Spleen (tissue), 11 donors: ENCODE data around the gene EGFL8. TPM values are rescaled to one million over a fixed set of nuclear protein-coding genes. Genes with fewer than 3 reads are reported as not detected.

ENCODE experiments used
- DNase-seq: peaks from one replicate; pipeline ENCODE4 v3.0.0-alpha.2; 2020
- H3K27ac ChIP-seq, 8 donors: fragments of 200-600 bp; sonication (generic) in 7 of 8; 1 replicate in 4 of 8; 2 replicates in 4 of 8; pipeline versions ENCODE4 v1.5.0 to v1.8.0; 2016 to 2021; ENCODE audit warnings: inconsistent platforms in 4 of 8, mild to moderate bottlenecking in 4 of 8, moderate library complexity in 1 of 8
- H3K27me3 ChIP-seq, 7 donors: fragments of 200-600 bp; sonication (generic) in 6 of 7; replicated peaks in 1 of 7; 1 replicate in 4 of 7; 2 replicates in 3 of 7; pipeline versions ENCODE4 v1.5.0 to v1.8.0; 2016 to 2021; ENCODE audit warnings: inconsistent platforms in 3 of 7, mild to moderate bottlenecking in 1 of 7
- H3K36me3 ChIP-seq, 6 donors: fragments of 200-600 bp; sonication (generic) in 5 of 6; 1 replicate in 4 of 6; 2 replicates in 2 of 6; pipeline versions ENCODE4 v1.5.0 to v1.8.0; 2016 to 2021; ENCODE audit warnings: inconsistent platforms in 2 of 6
- H3K4me1 ChIP-seq, 6 donors: fragments of 200-600 bp; sonication (generic) in 5 of 6; 1 replicate in 3 of 6; 2 replicates in 3 of 6; pipeline versions ENCODE4 v1.5.0 to v1.8.0; 2016 to 2021; ENCODE audit warnings: inconsistent platforms in 3 of 6
- H3K4me3 ChIP-seq, 8 donors: fragments of 200-600 bp; sonication (generic) in 7 of 8; 1 replicate in 4 of 8; 2 replicates in 4 of 8; pipeline versions ENCODE4 v1.5.0 to v1.8.0; 2016 to 2021; ENCODE audit warnings: inconsistent platforms in 4 of 8, mild to moderate bottlenecking in 4 of 8, moderate library complexity in 2 of 8
- H3K9me3 ChIP-seq, 8 donors: fragments of 200-600 bp; sonication (generic) in 7 of 8; 1 replicate in 4 of 8; 2 replicates in 4 of 8; pipeline versions ENCODE4 v1.5.0 to v1.8.0; 2016 to 2021; ENCODE audit warnings: inconsistent platforms in 4 of 8
- CTCF ChIP-seq, 11 experiments: fragments of 200-600 bp in 7 of 11; fragments of 450-650 bp in 4 of 11; sonication (generic) in 4 of 11; IDR thresholded peaks in 8 of 11; conservative IDR thresholded peaks in 3 of 11; 1 replicate in 7 of 11; 2 replicates in 4 of 11; pipeline versions ENCODE4 v1.4.0 to v1.8.0; 2016 to 2021; ENCODE audit warnings: antibody characterized with exemption in 11 of 11, inconsistent platforms in 4 of 11, mild to moderate bottlenecking in 1 of 11
- POLR2A ChIP-seq, 3 donors: fragments of 450-650 bp; IDR thresholded peaks; one replicate each; pipeline ENCODE4 v1.5.1; 2017; ENCODE audit warnings: antibody characterized with exemption in 3 of 3, mild to moderate bottlenecking in 1 of 3
- POLR2AphosphoS5 ChIP-seq, 3 donors: sonication (generic); formaldehyde crosslinking; IDR thresholded peaks; one replicate each; pipeline ENCODE4 v1.5.1; 2017; ENCODE audit warnings: antibody characterized with exemption in 3 of 3
- WGBS, 5 donors: extraction: QIAGEN DNeasy Blood & Tissue Kit in 3 of 5; methylation state at CpG; one replicate each; pipeline versions ENCODE4 v1.1.5 to v1.1.7; 2013 to 2018; 5-methylcytosine and 5-hydroxymethylcytosine counted together
- intact Hi-C: fragments of 100-400 bp; cut with DNase I; formaldehyde crosslinking; loops from one replicate; pipeline ENCODE4 v1.15.0; 2023; ENCODE audit warnings: low total_unique reads
- polyA plus RNA-seq, 3 donors: library from polyadenylated mRNA; stranded (reverse); fragments of 200-250 nt; gene quantifications; one replicate each; pipeline ENCODE4 v1.2.1, GENCODE V29; 2013
- total RNA-seq, 7 donors: library from RNA; depleted of rRNA in 3 of 7; stranded (reverse); fragments of >200 nt in 3 of 7; fragmentation: NEBNext Ultra II Directional in 4 of 7; extraction: Animal tissue kit (Norgen Biotek cat#: 25700) in 4 of 7; gene quantifications; one replicate each; pipeline versions ENCODE4 v1.1.0 to v1.2.1, GENCODE V29; 2016 to 2021
- donor health status: healthy with polysubstance abuse.
- donor health status: DM: no; HTN: no; CAD: no; lungs with moderate emphysema.
- donor health status: DM: no; HTN: no; CAD: no.
- donor health status: Bipolar disorder and iron deficiency.
- donor health status: healthy.
- donor health status: DM: no; HTN: no; CAD: no.
- donor health status: DM: yes; HTN: yes; CAD: no.

Gene EGFL8
- total and polyA plus RNA-seq, 10 donors = 4.4 to 32.8 (median 11.9) TPM

- Histone ChIP-seq H3K4me3 (no peak overlapping the region), H3K9me3 (no peaks in the 10 kb centered on the region), H3K4me1 (peaks cover 9 to 36% (median 27%) of the 10 kb centered on the region in 6 donors), H3K27me3 (no peaks in the 10 kb centered on the region), H3K36me3 (peaks cover 0 to 51% (median 35%) of the 10 kb centered on the region in 6 donors), H3K27ac (no peak overlapping the region)
- intact Hi-C loops = no loop called here
- TF ChIP-seq POLR2AphosphoS5 (IDR thresholded peaks at IDR 0.05) (no peak), CTCF (IDR thresholded peaks at IDR 0.05 in 8 of 11, conservative IDR thresholded peaks at IDR 0.05 in 3 of 11) (no peak), POLR2A (IDR thresholded peaks at IDR 0.05) (no peak)
- WGBS, 5 donors = 96 to 99% (median 96%) methylated on average over 6 of the region's 6 CpGs
- DNase-seq = peak; percentile 34
Observed at GRCh38 chr6:32171234-32171633, 6.8 kb downstream of the EGFL8 start.

DNA sequence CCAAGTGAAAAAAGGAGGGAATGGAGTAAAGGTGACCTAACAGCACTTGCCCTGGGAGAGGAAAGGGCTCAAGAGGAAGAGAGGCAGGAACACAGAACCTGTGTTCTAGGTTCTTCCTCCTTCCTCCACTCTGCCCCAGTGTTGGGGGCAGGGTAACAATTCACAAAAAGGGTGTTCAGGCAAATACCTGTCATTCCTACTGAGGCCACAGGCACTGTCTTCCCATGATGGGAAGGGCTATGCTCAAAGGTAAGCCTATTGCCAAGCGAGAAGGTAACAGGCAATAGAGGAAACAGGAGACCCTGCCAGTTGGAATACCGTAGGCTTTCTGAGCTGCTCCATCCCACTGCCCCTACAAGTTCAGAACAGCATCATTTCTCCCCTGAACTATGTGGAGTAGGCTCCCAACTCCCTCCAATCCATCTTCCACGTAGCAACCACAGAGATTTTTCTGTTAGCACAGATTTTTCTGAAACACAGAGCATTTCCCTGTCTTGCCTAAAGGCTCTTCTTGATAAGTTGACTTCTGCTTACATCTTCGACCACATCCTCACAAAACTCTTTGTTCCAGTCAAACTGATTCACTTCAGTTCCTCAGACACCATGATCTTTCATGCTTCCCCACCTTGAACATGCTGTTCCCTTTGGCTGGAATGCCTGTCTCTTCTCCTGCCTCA is 8.8 kb downstream of the EGFL8 start:
- 61 to 71% (median 65%) methylated on average over 4 of the region's 4 CpGs for WGBS, 5 donors
- Histone ChIP-seq H3K27me3 (no peaks in the 10 kb centered on the region), H3K4me1 (peaks cover 18 to 49% (median 41%) of the 10 kb centered on the region in 6 donors), H3K36me3 (peaks cover 0 to 32% (median 24%) of the 10 kb centered on the region in 6 donors), H3K27ac (peak overlapping the region in 2 of 8 donors; percentile 15 to 35), H3K9me3 (no peaks in the 10 kb centered on the region), H3K4me3 (no peak overlapping the region)
- no peak for DNase-seq
- intact Hi-C loops = no loop called here
- TF ChIP-seq POLR2AphosphoS5 (IDR thresholded peaks at IDR 0.05) (no peak), POLR2A (IDR thresholded peaks at IDR 0.05) (no peak), CTCF (IDR thresholded peaks at IDR 0.05 in 8 of 11, conservative IDR thresholded peaks at IDR 0.05 in 3 of 11) (no peak)

DNA sequence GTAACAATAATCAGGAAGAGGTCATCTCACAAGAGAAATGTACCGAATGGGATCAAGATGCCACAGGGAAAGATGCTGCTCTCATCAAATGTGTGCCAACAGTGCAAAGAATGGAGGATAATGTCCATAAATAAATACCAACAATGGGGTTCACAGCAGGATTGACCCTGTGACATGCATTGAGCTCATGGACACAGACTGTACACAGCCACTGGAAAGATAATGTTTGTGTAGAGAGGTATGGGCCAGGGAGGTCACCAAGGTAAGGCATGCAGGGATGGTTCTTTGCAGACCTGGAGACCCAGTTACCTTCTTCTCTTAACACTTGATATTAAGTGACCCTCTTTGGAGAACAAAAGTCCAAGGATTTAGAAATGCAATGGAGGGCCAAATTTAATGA is 10.0 kb downstream of the EGFL8 start:
- intact Hi-C loops = no loop called here
- TF ChIP-seq POLR2AphosphoS5 (IDR thresholded peaks at IDR 0.05) (no peak), POLR2A (IDR thresholded peaks at IDR 0.05) (no peak), CTCF (IDR thresholded peaks at IDR 0.05 in 8 of 11, conservative IDR thresholded peaks at IDR 0.05 in 3 of 11) (no peak)
- Histone ChIP-seq H3K27me3 (no peaks in the 10 kb centered on the region), H3K9me3 (no peaks in the 10 kb centered on the region), H3K36me3 (peaks cover 0 to 19% (median 18%) of the 10 kb centered on the region in 6 donors), H3K27ac (peak overlapping the region in 1 of 8 donors; percentile 35), H3K4me1 (peaks cover 26 to 58% (median 49%) of the 10 kb centered on the region in 6 donors), H3K4me3 (peak overlapping the region in 2 of 8 donors; percentile 68 to 87)
- no peak for DNase-seq
- WGBS, 5 donors = 85 to 97% (median 96%) methylated on average over 1 of the region's 1 CpG

DNA sequence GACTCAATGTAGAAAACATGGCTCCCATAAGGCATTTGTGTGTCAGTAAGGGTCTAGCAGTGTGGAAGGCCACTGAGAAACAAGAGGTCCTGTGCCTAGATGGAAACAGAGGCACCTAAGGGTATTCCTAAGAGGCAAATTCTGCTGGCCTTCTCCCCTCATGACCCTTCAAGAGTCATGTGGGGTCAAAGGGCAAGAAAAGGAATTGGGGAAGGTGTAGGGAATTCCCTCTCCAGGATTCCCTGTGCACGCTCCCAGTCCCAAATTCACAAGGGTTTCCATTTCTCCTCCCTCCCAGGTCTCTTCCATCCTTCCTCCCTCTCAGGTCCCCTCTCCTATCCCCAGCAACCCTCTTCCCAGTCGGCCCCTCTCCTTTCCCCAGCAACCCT is 10.9 kb downstream of the EGFL8 start:
- Histone ChIP-seq H3K36me3 (peaks cover 0 to 19% (median 15%) of the 10 kb centered on the region in 6 donors), H3K9me3 (no peaks in the 10 kb centered on the region), H3K27me3 (no peaks in the 10 kb centered on the region), H3K27ac (peak overlapping the region; percentile 73 to 98 (median 95)), H3K4me3 (peak overlapping the region; percentile 52 to 87 (median 62)), H3K4me1 (peaks cover 33 to 67% (median 57%) of the 10 kb centered on the region in 6 donors)
- intact Hi-C loops = no loop called here
- no peak for DNase-seq
- WGBS, 5 donors = 26 to 40% (median 29%) methylated on average over 2 of the region's 2 CpGs
- TF ChIP-seq POLR2AphosphoS5 (IDR thresholded peaks at IDR 0.05) (no peak), CTCF (IDR thresholded peaks at IDR 0.05 in 8 of 11, conservative IDR thresholded peaks at IDR 0.05 in 3 of 11) (no peak), POLR2A (IDR thresholded peaks at IDR 0.05) (no peak)
